GM12864 (cell line): Measurements from ENCODE around the gene EML5.
A peak's percentile ranks its signal among the peaks of the same experiment; 100 is the strongest.

Source experiments
- DNase-seq: peaks from one replicate; pipeline ENCODE4 v3.0.0-alpha.2; 2011; ENCODE audit warnings: low read depth
- H3K4me3 ChIP-seq: 2 replicates; pipeline ENCODE4 v1.5.1; 2011; ENCODE audit warnings: mild to moderate bottlenecking, low read depth, low read length, control low read depth
- CTCF ChIP-seq: IDR thresholded peaks from 2 replicates; pipeline ENCODE4 v1.5.1; 2011; ENCODE audit warnings: low read depth, mild to moderate bottlenecking, moderate library complexity, low read length, control low read depth, inconsistent platforms; ENCODE audit errors: missing control alignments

The EML5 gene

DNA sequence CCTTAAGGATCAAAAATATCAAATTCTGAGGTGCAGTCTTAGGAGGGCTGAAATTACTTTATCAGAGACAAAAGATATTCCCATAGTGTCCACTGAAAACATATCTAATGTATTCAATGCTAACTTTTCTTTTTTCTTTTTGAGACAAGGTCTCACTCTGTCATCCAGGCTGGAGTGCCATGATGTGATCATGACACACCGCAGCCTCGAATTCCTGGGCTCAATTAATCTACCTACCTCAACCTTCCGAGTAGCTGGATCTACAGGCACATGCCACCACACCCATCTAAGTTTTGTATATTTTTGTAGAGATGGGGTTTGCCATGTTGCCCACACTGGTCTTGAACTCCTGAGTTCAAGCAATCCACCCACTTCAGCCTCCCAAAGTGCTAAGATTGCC, 161.7 kb downstream of the EML5 start:
- no peak overlapping the region for H3K4me3 ChIP-seq
- TF ChIP-seq CTCF, result no peak
- no peak for DNase-seq

DNA sequence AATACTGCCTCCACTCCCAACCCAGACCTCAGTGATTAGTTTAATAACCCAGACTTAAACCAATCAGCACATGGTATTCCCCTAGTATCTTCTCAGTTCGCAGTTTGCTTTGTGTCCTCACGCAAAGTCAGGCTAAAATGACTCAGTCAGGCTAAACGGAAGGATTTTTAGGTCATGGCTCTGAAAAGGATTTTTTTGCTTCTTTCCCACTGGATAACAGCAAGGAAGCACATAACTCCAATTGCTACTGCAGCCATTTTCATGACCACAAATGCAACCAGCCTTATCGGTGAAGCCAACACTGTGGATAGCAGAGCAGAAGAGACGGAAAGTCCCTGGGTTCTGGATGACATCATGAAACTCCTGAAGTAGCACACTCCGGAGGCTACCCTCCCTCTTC, 162.2 kb downstream of the EML5 start:
- no peak for TF ChIP-seq CTCF
- DNase-seq, result peak; percentile 7
- H3K4me3 ChIP-seq, result no peak overlapping the region

DNA sequence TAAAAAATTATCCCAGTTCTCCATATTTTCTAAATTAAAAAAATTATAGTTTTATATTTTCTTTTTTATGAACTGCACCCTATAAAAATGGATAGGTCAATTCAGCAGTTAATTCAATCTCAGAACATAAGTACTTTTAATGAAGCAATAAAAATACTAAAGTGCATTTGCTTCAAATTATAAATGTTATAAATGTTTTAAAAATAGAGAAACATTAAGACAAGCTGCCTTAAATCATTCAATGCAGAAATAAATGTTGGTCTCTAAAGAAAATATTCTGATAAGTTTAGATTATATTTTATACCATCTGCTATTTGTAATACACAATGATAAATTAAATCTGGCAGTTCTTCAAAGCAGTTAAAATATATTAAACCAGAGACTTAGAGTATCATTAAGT, 164.3 kb downstream of the EML5 start:
- TF ChIP-seq CTCF, result no peak
- DNase-seq, result no peak
- H3K4me3 ChIP-seq, result no peak overlapping the region

DNA sequence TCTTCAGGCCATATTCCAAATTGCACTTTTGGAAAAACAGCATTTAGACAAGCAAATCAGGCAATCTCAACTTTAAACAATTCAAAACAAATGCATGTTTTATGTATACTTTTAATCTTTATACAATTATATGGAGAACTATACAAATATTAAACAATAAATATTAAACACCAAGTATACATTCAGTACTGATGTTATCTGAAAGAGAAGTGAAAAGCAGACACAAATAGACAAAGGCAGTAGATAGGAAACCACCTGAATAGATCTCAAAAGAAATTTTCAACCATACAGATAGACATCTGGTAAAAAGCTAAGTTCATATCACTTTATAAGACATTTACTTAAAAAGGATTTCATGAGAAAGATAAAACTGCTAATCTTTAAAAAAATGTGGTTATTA, 164.7 kb downstream of the EML5 start:
- no peak overlapping the region for H3K4me3 ChIP-seq
- no peak for TF ChIP-seq CTCF
- no peak for DNase-seq

GRCh38 chr14:88625671-88626070, 167.1 kb downstream of the EML5 start:
- no peak overlapping the region for H3K4me3 ChIP-seq
- no peak for DNase-seq
- TF ChIP-seq CTCF, result no peak

- no peak for DNase-seq
- no peak overlapping the region for H3K4me3 ChIP-seq
- TF ChIP-seq CTCF, result no peak
These were observed 171.7 kb downstream of the EML5 start for GRCh38 chr14:88621100-88621499.

DNA sequence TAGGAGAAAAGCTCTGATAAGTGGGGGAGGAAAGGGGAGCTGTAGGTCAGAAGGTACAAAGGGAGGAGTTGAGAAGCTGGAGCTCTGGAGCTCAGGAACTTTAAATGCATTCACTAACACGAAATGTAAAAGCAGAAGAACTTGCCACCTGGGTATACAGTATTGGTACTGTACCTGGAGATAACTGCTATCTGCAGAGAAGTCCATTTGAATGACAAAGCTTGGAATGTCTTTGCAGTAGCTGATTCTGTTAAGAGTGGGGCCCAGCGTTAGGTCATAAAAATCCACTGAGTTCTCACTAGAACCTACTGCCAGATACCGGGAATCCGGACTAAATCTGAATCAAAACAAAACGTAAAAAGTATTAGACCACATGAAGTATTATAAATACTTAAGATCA, 174.3 kb downstream of the EML5 start:
- DNase-seq, result no peak
- no peak overlapping the region for H3K4me3 ChIP-seq
- TF ChIP-seq CTCF, result no peak
